Esophagus squamous epithelium (tissue), 4 donors: Measurements from ENCODE around the gene PADI1.

Source experiments
- CTCF ChIP-seq, 6 experiments: fragments of 450-650 bp in 4 of 6; fragments of 200-600 bp in 2 of 6; sonication (generic) in 2 of 6; IDR thresholded peaks; one replicate each; pipeline ENCODE4 v1.5.1; 2016 to 2019; ENCODE audit warnings: antibody characterized with exemption in 6 of 6, mild to moderate bottlenecking in 4 of 6, moderate library complexity in 4 of 6
- POLR2A ChIP-seq, 4 donors: fragments of 450-650 bp; IDR thresholded peaks; one replicate each; pipeline ENCODE4 v1.6.1; 2017; ENCODE audit warnings: antibody characterized with exemption in 4 of 4, mild to moderate bottlenecking in 4 of 4, moderate library complexity in 3 of 4

DNA sequence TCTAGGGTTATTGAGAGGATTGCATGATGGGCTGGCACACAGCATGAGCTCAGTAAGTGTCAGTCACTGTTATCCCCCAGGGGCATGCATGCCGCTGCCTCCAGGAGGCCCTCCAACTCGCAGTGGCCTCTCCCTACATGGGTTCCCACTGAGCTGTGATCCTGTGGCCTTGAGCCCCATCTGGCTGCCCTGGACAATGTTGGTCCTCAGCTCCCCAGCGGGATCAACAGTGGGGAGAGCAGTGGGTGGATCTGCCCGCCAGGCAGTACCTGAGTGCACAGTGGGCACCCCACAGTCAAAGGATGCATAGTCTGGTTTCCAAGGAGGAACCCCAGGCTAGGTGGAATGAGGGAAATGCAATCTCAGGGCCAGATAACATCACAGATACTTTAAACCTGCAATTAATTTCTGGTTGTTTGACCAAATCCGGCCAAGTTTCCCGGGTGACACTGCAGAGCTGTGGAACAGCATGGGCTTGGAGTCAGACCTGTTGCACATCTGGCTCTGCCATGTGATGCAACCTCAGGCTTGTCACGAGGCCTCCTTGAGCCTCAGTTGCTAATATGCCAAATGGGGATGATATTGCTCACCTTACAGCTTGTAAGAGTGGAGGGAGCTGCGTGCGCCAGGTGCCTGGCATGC is 53.3 kb downstream of the PADI1 start:
- no peak for TF ChIP-seq CTCF (IDR thresholded peaks at IDR 0.05)
- no peak for TF ChIP-seq POLR2A (IDR thresholded peaks at IDR 0.05)
